ENCODE data around the gene STXBP1. TPM values are rescaled to one million over a fixed set of nuclear protein-coding genes. Genes with fewer than 3 reads are reported as not detected.

STXBP1 gene
- polyA plus RNA-seq, 3 donors, result 0.27 to 0.59 TPM; not detected in 1

DNA sequence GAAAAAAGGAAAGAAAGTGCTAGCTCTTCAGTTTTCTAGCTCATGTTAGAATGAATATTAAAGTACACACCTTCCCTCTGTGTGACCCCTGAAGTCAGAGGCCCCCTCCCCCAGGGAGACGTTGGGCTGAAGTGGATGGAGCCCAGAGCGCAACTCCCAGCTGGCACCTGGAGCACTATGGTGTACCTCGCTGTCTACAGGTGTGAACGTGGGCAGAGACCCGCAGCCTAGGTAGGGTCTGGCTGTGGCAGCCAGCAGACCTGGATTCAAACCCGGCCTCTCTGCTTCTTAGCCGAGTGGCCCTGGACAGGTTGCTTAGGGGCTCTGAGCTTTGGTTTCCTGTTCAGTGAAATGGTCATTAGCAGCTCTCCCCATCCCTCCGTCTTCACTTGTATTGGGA is 116.7 kb downstream of the STXBP1 start:
- no peaks in the 10 kb centered on the region for H3K27me3 ChIP-seq (ENCODE audit: control insufficient read depth in 2 of 2, insufficient read depth in 2 of 2, low read length in 2 of 2)
- no peak for DNase-seq
- H4K20me1 ChIP-seq (ENCODE audit: insufficient read depth, low read length), result peaks cover 30% of the 10 kb centered on the region
- peaks cover 16 to 32% of the 10 kb centered on the region in 2 donors for H3K36me3 ChIP-seq (replicated peaks in 1 of 2; ENCODE audit: control insufficient read depth in 1 of 2, insufficient read depth in 2 of 2, low read length in 2 of 2)
- TF ChIP-seq, protein P1, sequence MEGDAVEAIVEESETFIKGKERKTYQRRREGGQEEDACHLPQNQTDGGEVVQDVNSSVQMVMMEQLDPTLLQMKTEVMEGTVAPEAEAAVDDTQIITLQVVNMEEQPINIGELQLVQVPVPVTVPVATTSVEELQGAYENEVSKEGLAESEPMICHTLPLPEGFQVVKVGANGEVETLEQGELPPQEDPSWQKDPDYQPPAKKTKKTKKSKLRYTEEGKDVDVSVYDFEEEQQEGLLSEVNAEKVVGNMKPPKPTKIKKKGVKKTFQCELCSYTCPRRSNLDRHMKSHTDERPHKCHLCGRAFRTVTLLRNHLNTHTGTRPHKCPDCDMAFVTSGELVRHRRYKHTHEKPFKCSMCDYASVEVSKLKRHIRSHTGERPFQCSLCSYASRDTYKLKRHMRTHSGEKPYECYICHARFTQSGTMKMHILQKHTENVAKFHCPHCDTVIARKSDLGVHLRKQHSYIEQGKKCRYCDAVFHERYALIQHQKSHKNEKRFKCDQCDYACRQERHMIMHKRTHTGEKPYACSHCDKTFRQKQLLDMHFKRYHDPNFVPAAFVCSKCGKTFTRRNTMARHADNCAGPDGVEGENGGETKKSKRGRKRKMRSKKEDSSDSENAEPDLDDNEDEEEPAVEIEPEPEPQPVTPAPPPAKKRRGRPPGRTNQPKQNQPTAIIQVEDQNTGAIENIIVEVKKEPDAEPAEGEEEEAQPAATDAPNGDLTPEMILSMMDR (IDR thresholded peaks at IDR 0.05), result no peak
- 94% methylated on average over 6 of the region's 8 CpGs for WGBS (ENCODE audit: insufficient coverage)
- no peak overlapping the region for H3K4me3 ChIP-seq (replicated peaks in 1 of 3; ENCODE audit: low read depth in 2 of 3, low read length in 3 of 3)
- H3K9me3 Mint-ChIP-seq, result no peaks in the 10 kb centered on the region
- no peaks in the 10 kb centered on the region for H3K9me3 ChIP-seq (replicated peaks in 1 of 2; ENCODE audit: control insufficient read depth in 1 of 2, insufficient read depth in 1 of 2, low read length in 2 of 2)
- H3K4me1 Mint-ChIP-seq, result peaks cover 4% of the 10 kb centered on the region
- H3K27ac ChIP-seq (ENCODE audit: low read depth in 1 of 2, low read length in 2 of 2), result no peak overlapping the region
- H3K36me3 Mint-ChIP-seq, result peaks cover 16 to 32% of the 10 kb centered on the region in 2 donors
- no peak overlapping the region for H2AFZ ChIP-seq (ENCODE audit: insufficient read depth, low read depth, low read length, poor library complexity, severe bottlenecking)
- no peak overlapping the region for H3K9ac ChIP-seq (ENCODE audit: insufficient read depth, low read length, poor library complexity, severe bottlenecking)
- H3K4me1 ChIP-seq (ENCODE audit: control insufficient read depth in 1 of 2, insufficient read depth in 2 of 2, low read length in 2 of 2), result peaks cover 9 to 13% of the 10 kb centered on the region in 2 donors
- peaks cover 2 to 5% (median 3%) of the 10 kb centered on the region in 3 donors for H3K27me3 Mint-ChIP-seq (ENCODE audit: low read depth in 3 of 3)
- intact Hi-C loops (cut with micrococcal nuclease), result loop anchor here in 1 of 2 donors (10.0 kb wide), 1 partner anchor 114 kb away; the partner anchor contains the start of gene STXBP1
- H3K4me3 Mint-ChIP-seq, result no peak overlapping the region
- no peak overlapping the region for H3K4me2 ChIP-seq (replicated peaks; ENCODE audit: extremely low read depth, low read length, poor library complexity, severe bottlenecking)
- H3K79me2 ChIP-seq (ENCODE audit: insufficient read depth, low read length), result no peaks in the 10 kb centered on the region
- no peak overlapping the region for H3K27ac Mint-ChIP-seq

DNA sequence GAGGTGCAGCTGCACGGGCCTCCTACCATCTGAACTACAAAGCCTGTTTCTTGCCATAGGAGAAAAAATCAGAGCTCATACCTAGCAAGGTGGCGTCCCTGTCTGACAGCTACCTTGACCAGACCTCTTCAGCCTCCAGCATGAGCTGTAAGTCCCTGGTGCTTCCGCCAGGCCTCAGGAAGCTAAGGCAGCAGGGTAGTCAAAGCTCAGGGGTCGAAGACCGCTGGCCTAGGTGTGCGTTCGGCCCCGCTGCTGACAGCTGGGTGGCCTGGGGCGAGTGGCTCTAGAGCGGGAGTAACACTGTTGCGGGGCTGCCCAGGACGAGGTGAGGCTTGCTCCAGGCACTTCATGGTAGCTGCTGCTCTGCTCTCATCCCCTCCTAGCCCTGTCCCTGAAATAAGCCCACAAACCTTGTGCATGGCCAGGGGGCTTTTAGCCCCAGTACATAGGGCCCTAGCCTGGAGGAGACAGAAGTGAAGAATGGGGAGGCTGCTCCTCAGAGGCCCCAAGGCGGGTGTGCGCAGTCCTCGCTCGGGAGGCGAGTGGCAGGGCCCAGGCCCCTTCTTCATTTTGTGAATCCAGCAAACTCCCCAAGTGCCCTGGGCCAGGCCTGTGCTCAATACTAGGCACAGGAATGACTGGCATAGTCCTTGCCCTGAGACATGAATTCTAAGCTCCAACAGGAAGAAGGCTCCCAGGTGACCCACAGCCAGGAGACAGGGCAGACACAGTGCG is 117.6 kb downstream of the STXBP1 start:
- no peaks in the 10 kb centered on the region for H3K79me2 ChIP-seq (ENCODE audit: insufficient read depth, low read length)
- TF ChIP-seq, protein P1 (IDR thresholded peaks at IDR 0.05), result no peak
- H3K36me3 ChIP-seq (replicated peaks in 1 of 2; ENCODE audit: control insufficient read depth in 1 of 2, insufficient read depth in 2 of 2, low read length in 2 of 2), result peaks cover 16 to 32% of the 10 kb centered on the region in 2 donors
- Mint-ChIP-seq H3K9me3 (no peaks in the 10 kb centered on the region), H3K4me1 (peaks cover 12% of the 10 kb centered on the region), H3K36me3 (peaks cover 16 to 32% of the 10 kb centered on the region in 2 donors), H3K27ac (peak overlapping the region in 2 of 7 donors; percentile 42 to 66), H3K27me3 (ENCODE audit: low read depth in 3 of 3) (peaks cover 0 to 6% (median 3%) of the 10 kb centered on the region in 3 donors), H3K4me3 (no peak overlapping the region)
- intact Hi-C loops (cut with micrococcal nuclease), result loop anchor here (5.0 to 10.0 kb wide), 2 partner anchors 115 to 137 kb away; partner anchors contain the start of gene STXBP1 (in 1 of the 2)
- peaks cover 38% of the 10 kb centered on the region for H4K20me1 ChIP-seq (ENCODE audit: insufficient read depth, low read length)
- H2AFZ ChIP-seq (ENCODE audit: insufficient read depth, low read depth, low read length, poor library complexity, severe bottlenecking), result no peak overlapping the region
- H3K9ac ChIP-seq (ENCODE audit: insufficient read depth, low read length, poor library complexity, severe bottlenecking), result no peak overlapping the region
- no peaks in the 10 kb centered on the region for H3K9me3 ChIP-seq (replicated peaks in 1 of 2; ENCODE audit: control insufficient read depth in 1 of 2, insufficient read depth in 1 of 2, low read length in 2 of 2)
- H3K27me3 ChIP-seq (ENCODE audit: control insufficient read depth in 2 of 2, insufficient read depth in 2 of 2, low read length in 2 of 2), result no peaks in the 10 kb centered on the region
- H3K27ac ChIP-seq (ENCODE audit: low read depth in 1 of 2, low read length in 2 of 2), result no peak overlapping the region
- H3K4me1 ChIP-seq (ENCODE audit: control insufficient read depth in 1 of 2, insufficient read depth in 2 of 2, low read length in 2 of 2), result peaks cover 14 to 19% of the 10 kb centered on the region in 2 donors
- no peak for DNase-seq
- no peak overlapping the region for H3K4me2 ChIP-seq (replicated peaks; ENCODE audit: extremely low read depth, low read length, poor library complexity, severe bottlenecking)
- WGBS (ENCODE audit: insufficient coverage), result 95% methylated on average over 18 of the region's 18 CpGs
- no peak overlapping the region for H3K4me3 ChIP-seq (replicated peaks in 1 of 3; ENCODE audit: low read depth in 2 of 3, low read length in 3 of 3)
